CD14-positive monocyte (primary cell): ENCODE results near the gene STK39. TPM values are rescaled to one million over a fixed set of nuclear protein-coding genes. Genes with fewer than 3 reads are reported as not detected.

ENCODE experiments used
- DNase-seq, 3 donors: peaks; one replicate each; pipeline ENCODE4 v3.0.0-alpha.2; 2011 to 2022
- H2AFZ ChIP-seq: 2 replicates; pipeline ENCODE4 v1.6.0; 2012; ENCODE audit warnings: mild to moderate bottlenecking, low read depth, low read length, inconsistent platforms; ENCODE audit not compliant: insufficient read depth, poor library complexity, severe bottlenecking
- H3K27ac ChIP-seq, 2 donors: 1 replicate in 1 of 2; 2 replicates in 1 of 2; pipeline ENCODE4 v1.5.1; 2012 to 2013; ENCODE audit warnings: low read length in 2 of 2, control low read depth in 1 of 2, inconsistent platforms in 1 of 2, low read depth in 1 of 2, mild to moderate bottlenecking in 1 of 2
- H3K27me3 ChIP-seq, 2 donors: one replicate each; pipeline versions ENCODE4 v1.6.0 to v1.6.1; 2011 to 2013; ENCODE audit warnings: low read length in 2 of 2; ENCODE audit not compliant: control insufficient read depth in 2 of 2, insufficient read depth in 2 of 2
- H3K36me3 ChIP-seq, 2 donors: replicated peaks in 1 of 2; 1 replicate in 1 of 2; 2 replicates in 1 of 2; pipeline versions ENCODE4 v1.5.1 to v1.6.1; 2012 to 2013; ENCODE audit warnings: low read length in 2 of 2, control low read depth in 1 of 2, inconsistent platforms in 1 of 2, mild to moderate bottlenecking in 1 of 2; ENCODE audit not compliant: insufficient read depth in 2 of 2, control insufficient read depth in 1 of 2
- H3K4me1 ChIP-seq, 2 donors: 1 replicate in 1 of 2; 2 replicates in 1 of 2; pipeline versions ENCODE4 v1.5.1 to v1.6.1; 2012 to 2013; ENCODE audit warnings: low read length in 2 of 2, control low read depth in 1 of 2, inconsistent platforms in 1 of 2, mild to moderate bottlenecking in 1 of 2, moderate library complexity in 1 of 2; ENCODE audit not compliant: insufficient read depth in 2 of 2, control insufficient read depth in 1 of 2
- H3K4me2 ChIP-seq: replicated peaks from 2 replicates; pipeline ENCODE3; 2012; ENCODE audit warnings: low read length, moderate library complexity, mild to moderate bottlenecking; ENCODE audit not compliant: poor library complexity, severe bottlenecking; ENCODE audit errors: extremely low read depth
- H3K4me3 ChIP-seq, 3 experiments: fragments of 200-600 bp in 1 of 3; sonication (generic) in 1 of 3; replicated peaks in 1 of 3; 1 replicate in 2 of 3; 2 replicates in 1 of 3; pipeline ENCODE4 v1.5.1; 2011 to 2013; ENCODE audit warnings: low read length in 3 of 3, mild to moderate bottlenecking in 3 of 3, control low read depth in 2 of 3, low read depth in 2 of 3, inconsistent platforms in 1 of 3, moderate library complexity in 1 of 3
- H3K79me2 ChIP-seq: 2 replicates; pipeline ENCODE4 v1.6.0; 2012; ENCODE audit warnings: mild to moderate bottlenecking, control low read depth, inconsistent platforms, low read length, moderate library complexity; ENCODE audit not compliant: insufficient read depth
- H3K9ac ChIP-seq: 2 replicates; pipeline ENCODE4 v1.6.0; 2017; ENCODE audit warnings: low read length, mild to moderate bottlenecking; ENCODE audit not compliant: insufficient read depth, poor library complexity, severe bottlenecking
- H3K9me3 ChIP-seq, 2 donors: replicated peaks in 1 of 2; 1 replicate in 1 of 2; 2 replicates in 1 of 2; pipeline versions ENCODE4 v1.5.1 to v1.6.1; 2012 to 2013; ENCODE audit warnings: low read length in 2 of 2, control low read depth in 1 of 2; ENCODE audit not compliant: control insufficient read depth in 1 of 2, insufficient read depth in 1 of 2
- H4K20me1 ChIP-seq: 2 replicates; pipeline ENCODE4 v1.6.0; 2012; ENCODE audit warnings: mild to moderate bottlenecking, low read length, control low read depth, moderate library complexity; ENCODE audit not compliant: insufficient read depth
- H3K27ac Mint-ChIP-seq, 7 donors: one replicate each; pipeline ENCODE4 v1.8.0; 2020; ENCODE audit warnings: mild to moderate bottlenecking in 7 of 7, mixed read lengths in 7 of 7, moderate library complexity in 6 of 7, inconsistent platforms in 2 of 7
- H3K27me3 Mint-ChIP-seq, 3 donors: one replicate each; pipeline ENCODE4 v1.8.0; 2021 to 2022; ENCODE audit warnings: low read depth in 3 of 3, mild to moderate bottlenecking in 3 of 3, mixed read lengths in 3 of 3, moderate library complexity in 3 of 3, inconsistent platforms in 1 of 3
- H3K36me3 Mint-ChIP-seq, 2 donors: one replicate each; pipeline ENCODE4 v1.8.0; 2020; ENCODE audit warnings: mixed read lengths in 2 of 2, inconsistent platforms in 1 of 2, mild to moderate bottlenecking in 1 of 2
- H3K4me1 Mint-ChIP-seq: one replicate; pipeline ENCODE4 v1.8.0; 2020; ENCODE audit warnings: mild to moderate bottlenecking, mixed read lengths
- H3K4me3 Mint-ChIP-seq, 2 donors: one replicate each; pipeline ENCODE4 v1.8.0; 2020; ENCODE audit warnings: mild to moderate bottlenecking in 2 of 2, mixed read lengths in 2 of 2, moderate library complexity in 1 of 2
- H3K9me3 Mint-ChIP-seq, 7 donors: one replicate each; pipeline ENCODE4 v1.8.0; 2020 to 2022; ENCODE audit warnings: mixed read lengths in 7 of 7, mild to moderate bottlenecking in 6 of 7, moderate library complexity in 6 of 7, inconsistent platforms in 2 of 7
- WGBS: methylation state at CpG from one replicate; pipeline ENCODE4 v1.1.5; 2013; ENCODE audit warnings: missing lambda C conversion rate; ENCODE audit not compliant: insufficient coverage; 5-methylcytosine and 5-hydroxymethylcytosine counted together
- intact Hi-C, 2 donors: fragments of 100-400 bp; cut with micrococcal nuclease; formaldehyde crosslinking; loops; one replicate each; pipeline versions ENCODE4 v1.15.0 to v1.15.1; 2023
- polyA plus RNA-seq, 3 donors: library from polyadenylated mRNA; depleted of rRNA in 1 of 3; unstranded in 2 of 3; stranded (reverse) in 1 of 3; fragments of 300-500 nt in 2 of 3; fragments of >200 nt in 1 of 3; fragmentation: Illumina TruSeq in 2 of 3; gene quantifications; 1 replicate in 2 of 3; 2 replicates in 1 of 3; pipeline ENCODE4 v1.2.3, GENCODE V29; 2012 to 2021
- TF ChIP-seq, protein P1 (sequence below): fragments of 200-600 bp; IDR thresholded peaks from one replicate; pipeline ENCODE4 v1.8.0; 2022; ENCODE audit warnings: antibody characterized with exemption, mild to moderate bottlenecking

Gene STK39
- polyA plus RNA-seq, 3 donors, result 1.2 to 2.7 (median 2.6) TPM

DNA sequence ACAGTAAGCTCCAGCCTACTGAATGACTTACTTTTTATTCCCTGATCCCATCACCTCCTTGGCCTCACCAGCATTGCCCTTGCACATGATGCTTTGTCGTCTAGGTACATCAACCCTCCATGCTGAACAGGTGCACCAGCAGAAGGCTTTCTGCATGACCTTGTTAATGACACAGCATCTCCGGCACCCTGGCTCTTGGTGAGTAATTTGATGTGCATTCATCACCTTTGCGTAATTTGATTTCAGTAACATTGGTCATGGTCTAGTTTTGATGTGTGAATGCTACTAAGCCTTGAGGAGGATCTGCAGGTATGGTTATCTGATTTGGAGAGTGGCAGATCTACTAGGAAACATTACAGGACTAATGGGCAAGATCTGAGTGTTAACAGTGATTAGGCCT, 103.6 kb downstream of the STK39 start:
- H3K36me3 Mint-ChIP-seq, result peaks cover 20 to 27% of the 10 kb centered on the region in 2 donors
- peaks cover 28% of the 10 kb centered on the region in 2 donors for H3K4me1 ChIP-seq
- peaks cover 0 to 2% (median 0%) of the 10 kb centered on the region in 7 donors for H3K9me3 Mint-ChIP-seq
- H3K27me3 ChIP-seq, result no peaks in the 10 kb centered on the region
- 66% methylated on average over 2 of the region's 3 CpGs for WGBS
- no peaks in the 10 kb centered on the region for H3K9me3 ChIP-seq
- DNase-seq, result no peak
- H4K20me1 ChIP-seq, result no peaks in the 10 kb centered on the region
- intact Hi-C loops, result no loop called here
- H3K4me3 Mint-ChIP-seq, result no peak overlapping the region
- TF ChIP-seq, protein P1, sequence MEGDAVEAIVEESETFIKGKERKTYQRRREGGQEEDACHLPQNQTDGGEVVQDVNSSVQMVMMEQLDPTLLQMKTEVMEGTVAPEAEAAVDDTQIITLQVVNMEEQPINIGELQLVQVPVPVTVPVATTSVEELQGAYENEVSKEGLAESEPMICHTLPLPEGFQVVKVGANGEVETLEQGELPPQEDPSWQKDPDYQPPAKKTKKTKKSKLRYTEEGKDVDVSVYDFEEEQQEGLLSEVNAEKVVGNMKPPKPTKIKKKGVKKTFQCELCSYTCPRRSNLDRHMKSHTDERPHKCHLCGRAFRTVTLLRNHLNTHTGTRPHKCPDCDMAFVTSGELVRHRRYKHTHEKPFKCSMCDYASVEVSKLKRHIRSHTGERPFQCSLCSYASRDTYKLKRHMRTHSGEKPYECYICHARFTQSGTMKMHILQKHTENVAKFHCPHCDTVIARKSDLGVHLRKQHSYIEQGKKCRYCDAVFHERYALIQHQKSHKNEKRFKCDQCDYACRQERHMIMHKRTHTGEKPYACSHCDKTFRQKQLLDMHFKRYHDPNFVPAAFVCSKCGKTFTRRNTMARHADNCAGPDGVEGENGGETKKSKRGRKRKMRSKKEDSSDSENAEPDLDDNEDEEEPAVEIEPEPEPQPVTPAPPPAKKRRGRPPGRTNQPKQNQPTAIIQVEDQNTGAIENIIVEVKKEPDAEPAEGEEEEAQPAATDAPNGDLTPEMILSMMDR, result no peak
- H3K27me3 Mint-ChIP-seq, result peaks cover 0 to 2% (median 0%) of the 10 kb centered on the region in 3 donors
- H3K79me2 ChIP-seq, result peaks cover 33% of the 10 kb centered on the region
- H3K36me3 ChIP-seq, result peaks cover 5 to 18% of the 10 kb centered on the region in 2 donors
- H3K4me1 Mint-ChIP-seq, result peaks cover 28% of the 10 kb centered on the region
- H3K4me3 ChIP-seq, result no peak overlapping the region
- no peak overlapping the region for H3K9ac ChIP-seq
- no peak overlapping the region for H3K27ac ChIP-seq
- no peak overlapping the region for H3K27ac Mint-ChIP-seq
- no peak overlapping the region for H2AFZ ChIP-seq
- H3K4me2 ChIP-seq, result no peak overlapping the region

DNA sequence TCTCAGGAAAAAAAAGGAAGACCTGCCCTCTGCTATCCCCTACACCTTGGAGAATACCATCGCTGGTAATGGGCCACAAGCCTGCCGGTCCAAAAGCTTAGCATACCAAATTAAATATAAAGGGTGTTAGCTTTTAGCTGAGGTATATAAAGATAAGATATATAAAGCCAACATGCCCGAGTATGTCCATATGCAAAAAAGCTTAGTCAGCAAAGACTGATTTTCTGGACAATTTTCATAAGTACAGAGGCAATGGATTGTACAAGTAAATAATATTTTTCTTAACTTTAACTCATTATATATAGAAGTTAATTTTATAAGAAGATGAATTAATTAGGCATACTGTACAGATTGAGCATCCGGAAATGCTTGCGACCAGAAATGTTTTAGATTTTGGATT, 106.5 kb downstream of the STK39 start:
- no peak overlapping the region for H2AFZ ChIP-seq
- no peak overlapping the region for H3K9ac ChIP-seq
- no peaks in the 10 kb centered on the region for H4K20me1 ChIP-seq
- Mint-ChIP-seq H3K27me3 (no peaks in the 10 kb centered on the region), H3K9me3 (peaks cover 0 to 2% (median 0%) of the 10 kb centered on the region in 7 donors), H3K4me1 (peaks cover 4% of the 10 kb centered on the region), H3K36me3 (peaks cover 34 to 46% of the 10 kb centered on the region in 2 donors), H3K4me3 (no peak overlapping the region), H3K27ac (no peak overlapping the region)
- H3K27ac ChIP-seq, result no peak overlapping the region
- no peak overlapping the region for H3K4me3 ChIP-seq
- H3K4me2 ChIP-seq, result no peak overlapping the region
- H3K27me3 ChIP-seq, result no peaks in the 10 kb centered on the region
- H3K79me2 ChIP-seq, result peaks cover 11% of the 10 kb centered on the region
- TF ChIP-seq, protein P1, result no peak
- intact Hi-C loops, result no loop called here
- no peak for DNase-seq
- no peaks in the 10 kb centered on the region for H3K4me1 ChIP-seq
- no CpG with 5 or more reads among the region's 5 CpGs for WGBS
- H3K36me3 ChIP-seq, result peaks cover 14 to 37% of the 10 kb centered on the region in 2 donors
- no peaks in the 10 kb centered on the region for H3K9me3 ChIP-seq
